HL-60/S4 (cell line): Measurements from ENCODE around the gene GPR37L1.

Source experiments
- in situ Hi-C: fragments of 300-500 bp; cut with MboI; formaldehyde crosslinking; loops from 2 replicates; pipeline ENCODE4 v1.14.3; 2022; ENCODE audit warnings: low sequenced_read_pairs

The GPR37L1 gene, protein sequence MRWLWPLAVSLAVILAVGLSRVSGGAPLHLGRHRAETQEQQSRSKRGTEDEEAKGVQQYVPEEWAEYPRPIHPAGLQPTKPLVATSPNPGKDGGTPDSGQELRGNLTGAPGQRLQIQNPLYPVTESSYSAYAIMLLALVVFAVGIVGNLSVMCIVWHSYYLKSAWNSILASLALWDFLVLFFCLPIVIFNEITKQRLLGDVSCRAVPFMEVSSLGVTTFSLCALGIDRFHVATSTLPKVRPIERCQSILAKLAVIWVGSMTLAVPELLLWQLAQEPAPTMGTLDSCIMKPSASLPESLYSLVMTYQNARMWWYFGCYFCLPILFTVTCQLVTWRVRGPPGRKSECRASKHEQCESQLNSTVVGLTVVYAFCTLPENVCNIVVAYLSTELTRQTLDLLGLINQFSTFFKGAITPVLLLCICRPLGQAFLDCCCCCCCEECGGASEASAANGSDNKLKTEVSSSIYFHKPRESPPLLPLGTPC

GRCh38 chr1:202122639-202123335 lies at the start of gene GPR37L1:
TSS of gene GPR37L1 (plus strand) at chr1:202122917. CDS start at chr1:202122964, 47 bp downstream.
- in situ Hi-C loops, result loop anchor here (5.0 to 25.0 kb wide), 2 partner anchors 115 to 235 kb away; partner anchors contain the start of gene SHISA4

DNA sequence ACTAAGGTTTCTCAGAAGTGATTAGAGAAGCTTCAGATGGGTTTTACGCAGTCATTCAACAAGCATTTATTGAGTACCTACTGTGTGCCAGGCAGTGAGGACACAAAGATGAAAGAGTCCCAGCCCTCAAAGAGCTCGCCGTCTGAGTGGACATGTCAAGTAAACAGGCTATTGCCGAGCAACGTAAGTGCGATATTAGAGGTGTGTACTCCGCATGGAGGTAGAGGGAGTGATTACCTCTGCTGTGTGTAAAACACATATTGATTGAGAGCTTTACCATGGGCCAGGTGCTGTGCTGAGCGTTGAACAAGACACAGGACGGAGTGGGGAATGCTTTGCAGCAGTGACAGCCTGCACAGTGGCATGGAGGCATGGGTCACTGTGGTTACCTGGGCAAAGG lies 49.5 kb upstream of the GPR37L1 start:
- in situ Hi-C loops, result no loop called here

- in situ Hi-C loops, result no loop called here
These were observed 47.7 kb upstream of the GPR37L1 start for GRCh38 chr1:202074985-202075384.

DNA sequence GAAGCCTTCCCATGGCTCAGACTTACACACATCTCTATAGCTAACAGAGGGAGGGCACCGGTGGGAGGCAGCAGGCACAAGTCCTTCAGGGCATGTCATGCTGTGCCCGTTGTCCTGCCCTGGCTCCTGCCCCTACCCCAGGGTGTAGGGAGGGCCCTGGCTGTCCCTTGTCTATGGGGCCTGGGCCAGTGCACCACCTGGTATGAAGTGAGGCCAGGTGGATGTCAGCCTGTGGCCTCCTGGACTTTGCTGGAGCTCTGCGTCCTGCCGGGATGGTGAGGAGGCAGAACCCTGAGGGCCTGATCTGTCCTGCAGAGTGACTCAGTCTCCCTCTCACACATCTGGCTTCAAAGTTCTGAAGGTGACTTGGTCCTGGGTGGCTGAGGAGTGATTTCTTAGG lies 47.3 kb upstream of the GPR37L1 start:
- in situ Hi-C loops, result no loop called here

DNA sequence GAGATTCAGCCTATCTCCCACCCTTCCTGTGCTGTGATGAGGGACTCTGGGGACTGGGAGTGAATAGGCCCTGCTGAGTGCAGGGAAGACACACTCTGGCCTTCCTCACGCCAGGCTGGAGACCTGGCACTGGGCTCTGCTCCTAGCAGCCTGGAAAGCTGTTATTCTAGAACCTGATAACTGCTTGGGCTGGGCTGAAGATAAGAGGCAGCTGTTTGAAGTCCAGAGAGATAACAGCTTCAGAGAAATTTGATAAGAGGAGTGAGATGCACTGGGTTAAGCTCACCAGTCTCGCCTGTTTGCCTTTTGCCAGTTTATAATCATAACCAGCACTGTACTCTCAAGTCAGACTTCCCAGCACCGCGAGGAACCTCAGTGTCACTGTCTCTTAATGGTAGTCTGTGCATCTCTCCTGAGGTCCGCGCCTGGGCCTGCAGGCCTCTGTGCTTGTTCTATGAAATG lies 46.6 kb upstream of the GPR37L1 start:
- in situ Hi-C loops, result no loop called here

DNA sequence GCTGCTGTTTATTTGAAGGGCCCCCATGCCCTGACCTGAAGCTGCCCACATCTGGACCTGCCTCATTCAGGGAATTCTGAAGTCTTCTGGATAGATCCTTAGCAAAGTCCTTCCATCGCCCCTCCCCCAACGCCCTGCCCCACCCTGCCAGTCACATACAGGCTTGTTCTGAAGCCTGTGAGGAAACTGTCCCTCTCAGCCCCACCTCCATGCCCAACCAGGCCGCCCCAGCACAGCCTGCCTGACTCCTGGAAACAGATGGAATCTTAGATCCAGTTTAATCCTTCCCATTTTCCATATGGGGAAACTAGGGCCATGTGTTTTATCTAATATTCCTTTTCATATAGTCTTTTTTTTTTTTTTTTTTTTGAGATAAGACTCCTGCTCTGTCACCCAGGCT lies 44.5 kb upstream of the GPR37L1 start:
- in situ Hi-C loops, result no loop called here

- in situ Hi-C loops, result no loop called here
These were observed 40.7 kb upstream of the GPR37L1 start for GRCh38 chr1:202081992-202082391.

DNA sequence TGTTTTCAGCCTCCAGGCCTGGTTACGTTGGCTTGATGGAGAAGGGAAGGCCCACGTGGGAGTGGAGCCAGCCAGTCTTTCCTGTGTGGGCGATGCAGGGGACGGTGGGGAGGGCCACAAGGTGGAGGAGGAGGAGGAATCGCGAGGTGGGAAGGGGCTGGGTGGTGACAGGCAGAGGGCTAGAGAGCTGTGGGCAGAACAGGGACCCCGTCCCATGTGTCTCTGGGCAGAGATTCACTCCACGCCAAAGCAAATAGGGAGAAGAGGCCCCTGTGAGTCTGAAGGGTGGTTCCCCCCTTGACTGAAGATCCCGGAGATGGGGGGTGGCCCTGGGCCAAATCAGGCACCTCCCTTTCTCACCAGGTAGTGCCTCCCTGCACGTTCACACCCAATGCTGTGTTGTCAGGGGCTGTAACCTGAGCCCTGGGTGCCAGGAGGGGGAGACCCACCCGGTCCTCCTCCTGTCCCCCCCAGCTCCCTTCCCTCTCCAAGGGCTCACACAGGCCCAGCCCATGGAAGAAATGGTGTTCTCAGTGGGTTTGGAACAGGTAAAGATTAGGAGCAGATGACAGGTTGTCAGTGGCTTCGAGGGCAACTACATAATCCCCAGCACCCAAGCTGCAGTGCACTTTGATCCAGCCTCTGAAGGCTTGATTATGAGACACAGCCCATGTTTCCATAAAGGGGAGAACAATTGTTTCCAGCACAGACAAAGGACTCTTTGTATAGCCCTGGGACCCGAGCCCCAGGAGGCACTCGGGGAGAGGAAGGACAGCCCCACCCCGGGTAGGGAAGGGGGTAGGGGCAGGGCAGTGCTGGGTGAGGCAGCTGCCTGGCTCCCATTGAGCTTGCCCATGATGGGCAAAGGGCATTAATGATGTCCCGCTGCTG lies 37.7 kb upstream of the GPR37L1 start:
- in situ Hi-C loops, result no loop called here

GRCh38 chr1:202085682-202086373 lies 36.9 kb upstream of the GPR37L1 start:
- in situ Hi-C loops, result no loop called here

DNA sequence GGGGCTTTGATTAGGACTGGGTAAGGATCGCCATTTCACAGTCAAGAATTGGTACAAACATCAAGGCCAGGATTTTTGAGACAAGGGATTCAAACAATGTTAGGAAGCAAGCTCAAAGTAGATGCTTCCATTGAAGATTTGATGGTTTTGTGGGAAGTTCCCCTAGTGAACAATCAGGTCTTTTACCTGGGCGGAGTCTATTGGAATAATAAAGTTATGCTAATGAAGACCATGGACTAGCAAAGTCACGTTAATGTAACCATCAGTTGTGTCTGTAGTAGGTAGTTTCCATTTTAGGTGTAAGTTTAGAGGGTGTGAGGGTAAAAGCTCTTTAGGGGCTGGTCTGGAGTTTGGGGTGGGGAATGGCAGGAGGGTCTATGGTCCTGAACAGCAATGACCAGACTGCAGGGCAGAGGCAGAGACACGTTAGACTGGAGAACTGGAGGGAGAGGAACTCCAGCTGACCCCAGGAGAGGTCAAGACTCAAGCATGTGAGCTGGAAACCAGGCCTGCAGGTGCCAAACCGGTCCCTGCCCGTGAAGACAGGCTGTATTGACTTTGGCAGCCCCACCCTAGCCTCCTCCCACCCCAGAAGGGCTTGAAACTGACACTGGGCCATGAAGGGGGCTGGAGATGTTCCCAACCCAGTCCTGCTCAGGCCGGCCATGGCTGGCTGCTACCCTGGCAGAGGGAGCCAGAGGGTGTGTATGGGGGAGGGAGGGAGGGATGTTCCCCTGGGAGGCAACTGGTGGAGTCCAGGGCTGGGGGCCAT lies 36.0 kb upstream of the GPR37L1 start:
- in situ Hi-C loops, result no loop called here

DNA sequence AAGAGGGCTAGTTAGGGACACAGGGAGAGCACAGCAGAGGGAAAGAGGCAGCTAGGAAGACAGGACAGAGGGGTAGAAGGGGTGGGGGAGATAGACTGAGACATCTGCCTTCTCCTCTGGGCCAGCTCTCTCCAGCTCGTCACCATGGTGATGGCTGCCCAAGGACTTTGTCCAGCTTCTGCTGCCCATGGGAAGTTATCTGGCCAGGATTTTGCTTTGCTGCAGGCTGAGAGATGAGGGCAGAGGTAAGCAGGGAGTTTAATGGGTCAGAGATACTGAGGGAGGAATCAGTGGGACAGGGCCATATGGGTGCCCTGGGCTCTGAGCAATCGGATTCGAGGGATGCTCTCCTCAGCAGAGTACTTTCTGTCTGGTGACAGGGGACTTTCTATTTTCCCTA lies 34.5 kb upstream of the GPR37L1 start:
- in situ Hi-C loops, result no loop called here

DNA sequence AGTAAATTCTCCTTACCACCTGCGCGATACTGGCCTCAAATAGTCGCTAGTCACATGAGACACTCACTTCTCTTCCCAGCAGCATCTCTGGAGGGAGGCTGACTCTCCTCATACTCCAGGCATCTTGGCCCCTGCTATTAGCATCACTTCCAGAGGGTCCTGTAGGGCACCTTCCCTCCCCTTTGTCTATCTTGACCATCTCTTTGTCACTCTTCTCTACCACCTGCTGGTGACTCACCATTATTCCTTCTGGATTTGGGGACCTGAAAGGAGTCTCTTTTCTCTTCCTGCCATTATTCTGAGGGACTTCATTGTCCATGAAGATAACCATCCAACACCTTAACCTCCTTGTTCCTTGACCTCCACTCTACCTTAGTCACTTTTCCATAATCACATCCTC lies 31.7 kb upstream of the GPR37L1 start:
- in situ Hi-C loops, result no loop called here

DNA sequence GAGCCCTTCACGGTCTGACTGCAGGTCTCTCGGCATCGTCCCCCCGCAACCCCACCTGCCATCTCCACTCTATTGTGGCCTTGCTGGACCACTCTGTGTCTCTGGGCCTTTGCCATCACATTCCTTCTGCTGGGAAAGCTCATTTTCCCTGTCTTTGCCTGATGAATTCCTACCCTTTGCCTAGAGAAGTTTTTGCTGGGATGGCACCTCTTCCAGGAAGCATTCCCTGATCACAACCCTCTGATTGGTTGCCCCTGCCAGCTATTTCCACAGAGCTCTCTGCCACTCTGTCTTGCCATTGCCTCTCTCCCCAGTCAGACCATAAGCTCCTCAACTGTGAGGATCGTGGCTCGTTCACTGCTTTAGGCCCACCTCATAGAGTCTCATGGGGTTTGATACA lies 28.9 kb upstream of the GPR37L1 start:
- in situ Hi-C loops, result no loop called here

DNA sequence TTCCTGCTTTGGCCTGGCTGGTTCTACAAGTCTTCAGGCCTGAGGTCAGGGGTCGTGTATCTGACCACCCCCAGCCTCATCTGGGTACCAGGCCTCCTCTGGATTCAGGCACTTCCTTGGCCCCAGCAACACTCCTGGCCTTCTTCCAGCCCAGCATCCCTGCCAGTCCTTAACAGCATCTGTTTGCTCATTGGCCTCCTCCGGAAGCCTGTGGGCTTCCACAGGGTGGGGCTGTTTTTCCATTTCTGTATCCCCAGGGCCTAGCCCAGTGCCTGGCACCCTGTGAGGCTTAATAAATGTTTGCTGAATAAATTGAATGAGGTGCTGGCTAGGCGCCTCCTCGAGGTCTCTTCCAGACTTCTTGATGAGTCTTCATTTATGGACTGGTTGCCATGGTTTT lies 21.5 kb upstream of the GPR37L1 start:
- in situ Hi-C loops, result loop anchor here (25.0 kb wide), 1 partner anchor 214 kb away; the partner anchor contains the start of gene SHISA4

DNA sequence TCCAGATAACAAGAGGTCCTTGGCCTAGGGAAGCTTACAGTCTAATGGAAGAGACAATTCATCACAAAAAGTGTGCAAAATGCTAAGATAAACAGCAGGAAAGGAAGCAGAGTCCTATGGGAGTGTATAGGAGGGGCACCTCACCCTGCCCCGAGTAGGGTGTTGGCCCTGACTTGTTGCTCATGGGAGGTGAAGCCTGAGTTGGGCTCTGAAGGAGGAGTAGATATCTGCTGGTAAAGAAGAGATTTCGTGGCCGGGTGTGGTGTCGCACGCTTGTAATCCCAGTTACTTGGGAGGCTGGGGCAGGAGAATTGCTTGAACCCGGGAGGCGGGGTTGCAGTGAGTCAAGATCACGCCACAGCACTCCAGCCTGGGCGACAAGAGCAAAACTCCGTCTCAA lies 18.6 kb upstream of the GPR37L1 start:
- in situ Hi-C loops, result loop anchor here (25.0 kb wide), 1 partner anchor 217 kb away; the partner anchor contains the start of gene SHISA4

GRCh38 chr1:202105571-202106339 lies 17.0 kb upstream of the GPR37L1 start:
- in situ Hi-C loops, result loop anchor here (25.0 kb wide), 1 partner anchor 218 kb away; the partner anchor contains the start of gene SHISA4

DNA sequence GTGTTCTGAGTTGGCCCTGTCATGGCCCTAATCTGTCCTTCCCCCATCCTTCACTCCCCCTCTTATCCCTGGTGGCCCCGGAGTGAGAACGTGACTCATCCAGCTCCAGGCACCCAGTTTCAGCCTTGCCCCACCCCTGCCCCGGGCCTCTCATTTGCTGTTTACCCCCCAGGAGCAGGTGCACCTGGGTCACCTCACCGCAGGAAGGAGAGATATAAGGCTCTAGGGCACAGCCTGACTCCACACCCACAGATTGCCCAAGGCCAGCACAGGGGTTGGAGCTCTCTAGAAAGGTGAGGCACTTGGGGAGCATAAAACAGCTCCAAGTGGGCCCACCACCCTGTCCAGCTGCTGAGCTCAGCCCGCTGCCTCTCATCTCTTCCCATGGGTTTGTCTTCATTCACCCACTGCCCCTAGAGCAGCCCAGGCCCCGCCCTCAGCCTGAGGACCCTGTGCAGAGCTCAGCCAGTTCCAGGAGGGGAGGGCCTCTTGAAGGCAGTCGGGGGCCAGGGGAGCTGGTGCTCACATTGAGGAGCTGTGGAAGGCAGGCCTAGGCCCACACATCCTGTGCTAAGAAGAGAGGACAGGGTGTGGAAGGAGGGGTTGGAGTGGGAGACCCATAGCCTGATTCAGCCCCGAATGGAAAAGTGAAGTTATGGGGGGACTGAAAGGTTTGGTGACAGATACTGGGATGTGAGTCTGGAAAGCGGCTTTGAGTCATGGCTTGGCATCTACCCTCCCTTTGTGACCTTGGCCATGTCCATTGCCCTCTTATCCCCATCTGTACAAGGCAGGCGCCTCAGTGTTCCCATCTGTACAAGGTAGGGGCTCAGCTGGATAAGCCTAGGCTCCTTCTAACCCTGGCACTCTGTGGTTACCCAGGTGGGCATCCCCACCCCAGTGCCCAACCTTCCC lies 16.1 kb upstream of the GPR37L1 start:
- in situ Hi-C loops, result loop anchor here (25.0 kb wide), 1 partner anchor 219 kb away; the partner anchor contains the start of gene SHISA4
